Neural cell (in vitro differentiated cells): ENCODE measurements around the gene ATP1A2. TPM values are rescaled to one million over a fixed set of nuclear protein-coding genes. Genes with fewer than 3 reads are reported as not detected.

Experiments
- H2AFZ ChIP-seq: fragments of 200-600, 300-800 bp; sonication (generic), shearing (Covaris generic); 2 replicates; pipeline ENCODE4 v1.6.0; 2014; ENCODE audit warnings: low read depth, mild to moderate bottlenecking, antibody characterized with exemption, low read length, moderate library complexity
- H3F3A ChIP-seq: fragments of 200-600 bp; shearing (Covaris generic); 2 replicates; pipeline ENCODE4 v1.6.1; 2016; ENCODE audit warnings: mild to moderate bottlenecking, moderate library complexity, mixed read lengths, antibody characterized with exemption, low read length; ENCODE audit not compliant: insufficient read depth, poor library complexity, severe bottlenecking
- H3K27ac ChIP-seq: fragments of 200-600, 300-800 bp; sonication (generic), shearing (Covaris generic); 2 replicates; pipeline ENCODE4 v1.5.1; 2014; ENCODE audit warnings: mild to moderate bottlenecking, low read length, moderate library complexity
- H3K27me3 ChIP-seq: fragments of 300-800, 200-600 bp; sonication (generic), shearing (Covaris generic); 2 replicates; pipeline ENCODE4 v1.6.0; 2014; ENCODE audit warnings: mild to moderate bottlenecking, low read depth, low read length, moderate library complexity; ENCODE audit not compliant: insufficient read depth
- H3K36me3 ChIP-seq: fragments of 300-800, 200-600 bp; sonication (generic), shearing (Covaris generic); 2 replicates; pipeline ENCODE4 v1.5.1; 2014; ENCODE audit warnings: mild to moderate bottlenecking, antibody characterized with exemption, low read length, moderate library complexity; ENCODE audit not compliant: insufficient read depth
- H3K4me2 ChIP-seq: fragments of 300-800, 200-600 bp; sonication (generic), shearing (Covaris generic); 2 replicates; pipeline ENCODE4 v1.6.0; 2014; ENCODE audit warnings: mild to moderate bottlenecking, low read length
- H3K4me3 ChIP-seq: fragments of 300-800, 200-600 bp; sonication (generic), shearing (Covaris generic); 2 replicates; pipeline ENCODE4 v1.5.1; 2014; ENCODE audit warnings: mild to moderate bottlenecking, low read length, moderate library complexity
- H3K79me2 ChIP-seq: fragments of 200-600 bp; shearing (Covaris generic); replicated peaks from 2 replicates; pipeline ENCODE4 v1.6.0; 2014; ENCODE audit warnings: mild to moderate bottlenecking, low read length, moderate library complexity; ENCODE audit not compliant: insufficient read depth
- H3K9ac ChIP-seq: fragments of 300-800, 200-600 bp; sonication (generic), shearing (Covaris generic); 2 replicates; pipeline ENCODE4 v1.6.1; 2016; ENCODE audit warnings: mild to moderate bottlenecking, low read length, mixed read lengths
- H3K9me2 ChIP-seq: fragments of 200-600 bp; shearing (Covaris generic); 2 replicates; pipeline ENCODE4 v1.6.1; 2016; ENCODE audit warnings: mild to moderate bottlenecking, low read length, mixed read lengths; ENCODE audit not compliant: insufficient read depth
- H3K9me3 ChIP-seq: fragments of 200-600, 300-800 bp; sonication (generic), shearing (Covaris generic); 2 replicates; pipeline ENCODE4 v1.6.1; 2016; ENCODE audit warnings: mild to moderate bottlenecking, mixed run types, low read length, moderate library complexity, mixed read lengths
- H4K20me1 ChIP-seq: fragments of 200-600 bp; shearing (Covaris generic); 2 replicates; pipeline ENCODE4 v1.6.1; 2016; ENCODE audit warnings: mild to moderate bottlenecking, mixed run types; ENCODE audit not compliant: insufficient read depth
- EP300 ChIP-seq: fragments of 450-650 bp; conservative IDR thresholded peaks from 2 replicates; pipeline ENCODE4 v1.6.1; 2014; ENCODE audit warnings: antibody characterized with exemption, mild to moderate bottlenecking, moderate library complexity; ENCODE audit not compliant: poor library complexity, severe bottlenecking
- EZH2 ChIP-seq: fragments of 200-600, 300-800 bp; shearing (Covaris generic), sonication (generic); IDR thresholded peaks from 2 replicates; pipeline ENCODE4 v1.6.1; 2014; ENCODE audit warnings: antibody characterized with exemption, low read length, borderline replicate concordance, mild to moderate bottlenecking; ENCODE audit not compliant: insufficient read depth, poor library complexity, severe bottlenecking
- MXI1 ChIP-seq: fragments of 450-650 bp; conservative IDR thresholded peaks from 2 replicates; pipeline ENCODE4 v1.6.1; 2014; ENCODE audit warnings: antibody characterized with exemption, mild to moderate bottlenecking; ENCODE audit not compliant: poor library complexity, severe bottlenecking
- POLR2AphosphoS5 ChIP-seq: IDR thresholded peaks from 2 replicates; pipeline ENCODE4 v1.6.1; 2012
- RAD21 ChIP-seq: fragments of 450-650 bp; conservative IDR thresholded peaks from 2 replicates; pipeline ENCODE4 v1.6.1; 2014; ENCODE audit warnings: antibody characterized with exemption, mild to moderate bottlenecking, moderate library complexity
- SMC3 ChIP-seq: fragments of 450-650 bp; conservative IDR thresholded peaks from 2 replicates; pipeline ENCODE4 v1.6.1; 2014; ENCODE audit warnings: antibody characterized with exemption, mild to moderate bottlenecking, moderate library complexity; ENCODE audit not compliant: poor library complexity
- TAF1 ChIP-seq: IDR thresholded peaks from 2 replicates; pipeline ENCODE4 v1.6.1; 2012; ENCODE audit warnings: low read depth
- polyA plus RNA-seq: library from polyadenylated mRNA; depleted of rRNA; stranded (reverse); fragments of >200 nt; gene quantifications from 2 replicates; pipeline ENCODE4 v1.2.3, GENCODE V29; 2014
- TF ChIP-seq, protein P1 (sequence below): fragments of 450-650 bp; IDR thresholded peaks from 2 replicates; pipeline ENCODE4 v1.5.1; 2014; ENCODE audit warnings: antibody characterized with exemption, mild to moderate bottlenecking, moderate library complexity; ENCODE audit not compliant: poor library complexity, severe bottlenecking
- TF ChIP-seq, protein P2 (sequence below): IDR thresholded peaks from 2 replicates; pipeline ENCODE4 v1.6.1; 2012; ENCODE audit warnings: borderline replicate concordance

Gene ATP1A2
- polyA plus RNA-seq, 1 donor from 2014 or later, result 0.12 TPM

DNA sequence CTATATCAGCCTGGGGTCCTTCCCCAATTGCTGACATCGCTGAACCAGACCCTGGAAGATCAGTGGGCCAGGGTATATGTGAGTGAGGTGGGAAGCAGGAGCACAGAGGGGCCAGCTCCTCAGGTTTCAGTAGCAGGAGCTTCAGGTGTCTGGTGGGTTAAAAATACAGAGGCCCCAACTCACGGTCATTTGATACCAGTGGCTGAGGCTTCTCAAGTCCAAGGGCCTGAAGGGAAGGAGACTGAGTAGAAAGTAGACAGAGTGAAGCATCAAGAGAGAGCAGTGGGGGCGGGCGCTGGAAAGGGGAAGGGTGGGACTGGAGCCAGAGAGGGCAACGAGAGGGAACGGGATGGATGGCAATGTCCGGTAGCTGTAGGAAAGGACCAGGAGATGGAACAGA, 72.8 kb downstream of the ATP1A2 start:
- H3K36me3 ChIP-seq, result no peaks in the 10 kb centered on the region
- H4K20me1 ChIP-seq, result no peaks in the 10 kb centered on the region
- no peaks in the 10 kb centered on the region for H3F3A ChIP-seq
- H3K9me3 ChIP-seq, result no peaks in the 10 kb centered on the region
- H3K9ac ChIP-seq, result no peak overlapping the region
- no peaks in the 10 kb centered on the region for H3K79me2 ChIP-seq
- H2AFZ ChIP-seq, result no peak overlapping the region
- no peaks in the 10 kb centered on the region for H3K27me3 ChIP-seq
- H3K4me2 ChIP-seq, result no peak overlapping the region
- no peaks in the 10 kb centered on the region for H3K9me2 ChIP-seq
- no peak overlapping the region for H3K27ac ChIP-seq
- TF ChIP-seq EZH2 (no peak), SMC3 (no peak), EP300 (no peak), TAF1 (no peak), RAD21 (no peak), MXI1 (no peak), POLR2AphosphoS5 (no peak)
- TF ChIP-seq, protein P1, sequence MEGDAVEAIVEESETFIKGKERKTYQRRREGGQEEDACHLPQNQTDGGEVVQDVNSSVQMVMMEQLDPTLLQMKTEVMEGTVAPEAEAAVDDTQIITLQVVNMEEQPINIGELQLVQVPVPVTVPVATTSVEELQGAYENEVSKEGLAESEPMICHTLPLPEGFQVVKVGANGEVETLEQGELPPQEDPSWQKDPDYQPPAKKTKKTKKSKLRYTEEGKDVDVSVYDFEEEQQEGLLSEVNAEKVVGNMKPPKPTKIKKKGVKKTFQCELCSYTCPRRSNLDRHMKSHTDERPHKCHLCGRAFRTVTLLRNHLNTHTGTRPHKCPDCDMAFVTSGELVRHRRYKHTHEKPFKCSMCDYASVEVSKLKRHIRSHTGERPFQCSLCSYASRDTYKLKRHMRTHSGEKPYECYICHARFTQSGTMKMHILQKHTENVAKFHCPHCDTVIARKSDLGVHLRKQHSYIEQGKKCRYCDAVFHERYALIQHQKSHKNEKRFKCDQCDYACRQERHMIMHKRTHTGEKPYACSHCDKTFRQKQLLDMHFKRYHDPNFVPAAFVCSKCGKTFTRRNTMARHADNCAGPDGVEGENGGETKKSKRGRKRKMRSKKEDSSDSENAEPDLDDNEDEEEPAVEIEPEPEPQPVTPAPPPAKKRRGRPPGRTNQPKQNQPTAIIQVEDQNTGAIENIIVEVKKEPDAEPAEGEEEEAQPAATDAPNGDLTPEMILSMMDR, result no peak
- TF ChIP-seq, protein P2, sequence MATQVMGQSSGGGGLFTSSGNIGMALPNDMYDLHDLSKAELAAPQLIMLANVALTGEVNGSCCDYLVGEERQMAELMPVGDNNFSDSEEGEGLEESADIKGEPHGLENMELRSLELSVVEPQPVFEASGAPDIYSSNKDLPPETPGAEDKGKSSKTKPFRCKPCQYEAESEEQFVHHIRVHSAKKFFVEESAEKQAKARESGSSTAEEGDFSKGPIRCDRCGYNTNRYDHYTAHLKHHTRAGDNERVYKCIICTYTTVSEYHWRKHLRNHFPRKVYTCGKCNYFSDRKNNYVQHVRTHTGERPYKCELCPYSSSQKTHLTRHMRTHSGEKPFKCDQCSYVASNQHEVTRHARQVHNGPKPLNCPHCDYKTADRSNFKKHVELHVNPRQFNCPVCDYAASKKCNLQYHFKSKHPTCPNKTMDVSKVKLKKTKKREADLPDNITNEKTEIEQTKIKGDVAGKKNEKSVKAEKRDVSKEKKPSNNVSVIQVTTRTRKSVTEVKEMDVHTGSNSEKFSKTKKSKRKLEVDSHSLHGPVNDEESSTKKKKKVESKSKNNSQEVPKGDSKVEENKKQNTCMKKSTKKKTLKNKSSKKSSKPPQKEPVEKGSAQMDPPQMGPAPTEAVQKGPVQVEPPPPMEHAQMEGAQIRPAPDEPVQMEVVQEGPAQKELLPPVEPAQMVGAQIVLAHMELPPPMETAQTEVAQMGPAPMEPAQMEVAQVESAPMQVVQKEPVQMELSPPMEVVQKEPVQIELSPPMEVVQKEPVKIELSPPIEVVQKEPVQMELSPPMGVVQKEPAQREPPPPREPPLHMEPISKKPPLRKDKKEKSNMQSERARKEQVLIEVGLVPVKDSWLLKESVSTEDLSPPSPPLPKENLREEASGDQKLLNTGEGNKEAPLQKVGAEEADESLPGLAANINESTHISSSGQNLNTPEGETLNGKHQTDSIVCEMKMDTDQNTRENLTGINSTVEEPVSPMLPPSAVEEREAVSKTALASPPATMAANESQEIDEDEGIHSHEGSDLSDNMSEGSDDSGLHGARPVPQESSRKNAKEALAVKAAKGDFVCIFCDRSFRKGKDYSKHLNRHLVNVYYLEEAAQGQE, result no peak
- H3K4me3 ChIP-seq, result no peak overlapping the region

DNA sequence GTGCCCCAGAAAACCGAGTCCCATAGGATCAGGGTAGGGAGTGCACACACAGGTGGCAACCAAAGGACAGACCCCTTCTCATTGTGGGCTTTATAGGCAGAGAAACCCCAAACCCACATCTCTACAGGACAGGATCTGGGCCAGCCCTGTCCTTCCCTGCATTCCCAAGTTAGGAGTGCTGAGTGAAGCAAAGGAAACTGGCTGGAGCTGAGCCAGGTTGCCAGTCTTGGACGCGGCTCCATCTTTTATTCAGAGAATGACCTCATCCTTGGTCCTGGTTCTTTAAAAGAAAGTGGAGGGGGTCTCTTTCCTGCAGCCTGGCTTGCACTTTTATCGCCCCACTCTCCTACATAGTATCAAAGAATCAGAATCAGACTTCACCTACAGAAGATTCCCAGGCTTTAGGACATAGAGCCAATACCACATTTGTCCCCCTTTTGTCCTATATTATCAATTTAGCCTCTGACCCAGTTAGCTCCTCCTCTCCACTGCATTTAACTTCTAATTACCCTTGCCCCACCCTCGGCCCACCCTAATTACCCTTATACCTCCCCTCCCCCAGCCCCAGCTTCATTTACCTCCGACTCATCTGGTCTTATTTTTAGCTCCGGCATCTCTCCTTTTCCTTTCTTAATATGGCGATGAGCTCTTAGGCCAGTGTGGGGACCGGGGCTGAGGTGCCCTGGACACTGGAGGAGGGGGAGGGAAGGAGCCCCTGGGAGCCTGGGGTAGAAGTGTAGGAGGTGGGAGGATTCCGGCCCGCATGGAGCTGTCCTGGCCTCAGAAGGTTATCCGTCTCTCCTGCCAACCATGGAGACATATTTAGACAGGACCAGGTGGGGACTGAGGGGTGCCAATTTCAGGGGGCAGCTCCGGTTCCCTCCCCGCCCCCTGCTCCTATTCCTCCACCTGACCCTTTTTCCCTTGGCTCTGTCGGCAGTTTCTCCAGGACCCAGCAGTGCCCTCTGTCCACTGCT, 74.4 kb downstream of the ATP1A2 start, which contains the start of gene CASQ1:
TSS of gene CASQ1 (plus strand) at position 927 of the 977 bp plus-strand sequence. CDS start 177 bp downstream, outside the sequence.
- Histone ChIP-seq H2AFZ (peak within 1 kb of the TSS; percentile 4), H3F3A (no peaks in the 10 kb centered on the region)

More for the DNA sequence above, 74.4 kb downstream of the ATP1A2 start, which contains the start of gene CASQ1:
- H4K20me1 ChIP-seq, result no peaks in the 10 kb centered on the region
- H3K27ac ChIP-seq, result no peak within 1 kb of the TSS
- H3K9me2 ChIP-seq, result no peaks in the 10 kb centered on the region
- H3K9ac ChIP-seq, result no peak within 1 kb of the TSS
- no peaks in the 10 kb centered on the region for H3K27me3 ChIP-seq
- no peak within 1 kb of the TSS for H3K4me3 ChIP-seq
- H3K4me2 ChIP-seq, result no peak within 1 kb of the TSS
- H3K9me3 ChIP-seq, result no peaks in the 10 kb centered on the region
- TF ChIP-seq, protein P2, result no peak
- TF ChIP-seq RAD21 (no peak), EZH2 (no peak), MXI1 (no peak), POLR2AphosphoS5 (no peak), SMC3 (no peak), EP300 (no peak)
- TF ChIP-seq, protein P1, result no peak
- no peaks in the 10 kb centered on the region for H3K79me2 ChIP-seq
- H3K36me3 ChIP-seq, result no peaks in the 10 kb centered on the region
